K562 (cell line): Measurements from ENCODE around the gene TMEM184B. TPM values are rescaled to one million over a fixed set of nuclear protein-coding genes. Genes with fewer than 3 reads are reported as not detected.

Experiments used
- ATAC-seq: fragments of 200-7000 bp; cut with Tn5 transposase; 3 replicates; pipeline ENCODE4 v1.9.1; 2020; ENCODE audit warnings: moderate library complexity
- BruUV-seq: library from RNA; stranded (reverse); fragments of 400-500 nt; replicated peaks from 2 replicates; lab custom pipeline; 2021; lab: Mats Ljungman, UMichigan
- CTCF ChIA-PET: fragments of 300-600 bp; formaldehyde crosslinking; extraction: SDS; loops from one replicate; lab custom pipeline; 2021; ENCODE audit warnings: low intra/inter-chr PET ratio; lab: Yijun Ruan, JAX
- POLR2A ChIA-PET: fragments of 300-600, 350-650 bp; sonication (Branson Sonifier 250); formaldehyde crosslinking; extraction: SDS; loops from one replicate; lab custom pipeline; 2021; ENCODE audit warnings: antibody characterized with exemption, inconsistent platforms; lab: Yijun Ruan, JAX
- DNase-seq, 4 experiments: peaks; one replicate each; pipeline versions ENCODE4 v3.0.0 to v3.0.0-alpha.2; 2011 to 2018; ENCODE audit warnings: low spot score in 3 of 4, mixed read lengths in 3 of 4; ENCODE audit errors: extremely low read depth in 1 of 4
- FAIRE-seq: peaks from 2 replicates; lab custom pipeline; 2011; peaks lifted over from hg19 to GRCh38; lab: Jason Lieb, UNC
- H2AFZ ChIP-seq: 2 replicates; pipeline ENCODE4 v1.6.0; 2011; ENCODE audit warnings: low read depth, low read length, control low read depth, inconsistent platforms
- H3K27ac ChIP-seq: fragments of 200-600 bp; 3 replicates; pipeline ENCODE4 v1.8.0; 2011; ENCODE audit warnings: low read depth, mild to moderate bottlenecking, control low read depth, inconsistent platforms, low read length, moderate library complexity, mixed read lengths; ENCODE audit errors: extremely low read depth
- H3K27me3 ChIP-seq, 2 experiments: fragments of 300-600 bp in 1 of 2; 2 replicates in 1 of 2; 3 replicates in 1 of 2; pipeline versions ENCODE4 v1.6.0 to v1.8.0; 2011; ENCODE audit warnings: inconsistent platforms in 2 of 2, low read length in 2 of 2, mild to moderate bottlenecking in 1 of 2, mixed read lengths in 1 of 2, moderate library complexity in 1 of 2; ENCODE audit not compliant: control insufficient read depth in 2 of 2, insufficient read depth in 2 of 2
- H3K36me3 ChIP-seq: fragments of 300-600 bp; 3 replicates; pipeline ENCODE4 v1.8.0; 2011; ENCODE audit warnings: mild to moderate bottlenecking, low read length, inconsistent platforms; ENCODE audit not compliant: control insufficient read depth, insufficient read depth
- H3K4me1 ChIP-seq, 2 experiments: fragments of 200-600 bp in 1 of 2; replicated peaks in 1 of 2; 2 replicates in 1 of 2; 3 replicates in 1 of 2; pipeline versions ENCODE4 v1.5.1 to v1.8.0; 2011; ENCODE audit warnings: inconsistent platforms in 2 of 2, low read length in 2 of 2, mild to moderate bottlenecking in 1 of 2, mixed read lengths in 1 of 2, moderate library complexity in 1 of 2; ENCODE audit not compliant: control insufficient read depth in 2 of 2, insufficient read depth in 2 of 2
- H3K4me2 ChIP-seq: 2 replicates; pipeline ENCODE4 v1.6.1; 2011; ENCODE audit warnings: low read length, control low read depth, inconsistent platforms, mixed read lengths; ENCODE audit not compliant: insufficient read depth
- H3K4me3 ChIP-seq: fragments of 200-600 bp; sonication (generic), shearing (Covaris generic); 2 replicates; pipeline ENCODE4 v1.5.1; 2016; ENCODE audit warnings: control low read depth, inconsistent platforms
- H3K79me2 ChIP-seq: fragments of 200-600 bp; 3 replicates; pipeline ENCODE4 v1.8.0; 2011; ENCODE audit warnings: low read length, inconsistent platforms; ENCODE audit not compliant: control insufficient read depth, insufficient read depth
- H3K9ac ChIP-seq, 2 experiments: 2 replicates each; pipeline versions ENCODE4 v1.6.0 to v1.6.1; 2011; ENCODE audit warnings: low read depth in 2 of 2, low read length in 2 of 2, control low read depth in 1 of 2, inconsistent platforms in 1 of 2, mild to moderate bottlenecking in 1 of 2, mixed read lengths in 1 of 2; ENCODE audit not compliant: insufficient read depth in 1 of 2
- H3K9me1 ChIP-seq: one replicate; pipeline ENCODE4 v1.6.0; 2011; ENCODE audit warnings: inconsistent platforms, mild to moderate bottlenecking, low read length, moderate library complexity; ENCODE audit not compliant: control insufficient read depth, insufficient read depth
- H3K9me3 ChIP-seq: replicated peaks from 2 replicates; pipeline ENCODE4 v1.5.1; 2011; ENCODE audit warnings: low read depth, low read length, inconsistent platforms; ENCODE audit not compliant: control insufficient read depth, insufficient read depth
- H4K20me1 ChIP-seq: replicated peaks from 2 replicates; pipeline ENCODE4 v1.6.1; 2011; ENCODE audit warnings: low read length, inconsistent platforms, mixed read lengths; ENCODE audit not compliant: control insufficient read depth, insufficient read depth
- DIDO1 ChIP-seq: fragments of 450-650 bp; IDR thresholded peaks from 2 replicates; pipeline ENCODE4 v1.6.1; 2016; ENCODE audit warnings: low read depth, missing biosample characterization, missing genetic modification characterization
- ELK1 ChIP-seq: sonication (generic); formaldehyde crosslinking; IDR thresholded peaks from 2 replicates; pipeline ENCODE4 v1.8.1; 2022; ENCODE audit warnings: missing genetic modification reagents
- FOXP4 ChIP-seq: sonication (generic); formaldehyde crosslinking; IDR thresholded peaks from 2 replicates; pipeline ENCODE4 v1.8.0; 2022; ENCODE audit warnings: mild to moderate bottlenecking, missing genetic modification reagents, borderline replicate concordance
- HMBOX1 ChIP-seq: sonication (generic); IDR thresholded peaks from 2 replicates; pipeline ENCODE4 v1.6.1; 2016
- HNRNPUL1 ChIP-seq: fragments of 200-400 bp; formaldehyde crosslinking; IDR thresholded peaks from 2 replicates; pipeline ENCODE4 v1.6.1; 2017; ENCODE audit warnings: low read length
- PHB2 ChIP-seq: fragments of 450-650 bp; IDR thresholded peaks from 2 replicates; pipeline ENCODE4 v1.6.1; 2017; ENCODE audit warnings: low read depth
- RAD51 ChIP-seq: fragments of 450-650 bp; IDR thresholded peaks from 2 replicates; pipeline ENCODE4 v1.7.1; 2016; ENCODE audit warnings: low read depth, mild to moderate bottlenecking, borderline replicate concordance
- SNAPC5 ChIP-seq: fragments of 250-450 bp; sonication (Bioruptor Pico); IDR thresholded peaks from 2 replicates; pipeline ENCODE4 v1.8.0; 2021; ENCODE audit warnings: moderate library complexity, mild to moderate bottlenecking, inconsistent platforms
- TOE1 ChIP-seq, 2 experiments: fragments of 450-650 bp in 1 of 2; sonication (generic) in 1 of 2; formaldehyde crosslinking in 1 of 2; IDR thresholded peaks; 2 replicates each; pipeline versions ENCODE4 v1.7.1 to v1.8.0; 2016 to 2022; ENCODE audit warnings: borderline replicate concordance in 2 of 2, mild to moderate bottlenecking in 2 of 2, antibody characterized with exemption in 1 of 2, inconsistent platforms in 1 of 2, low read depth in 1 of 2, missing genetic modification reagents in 1 of 2, moderate library complexity in 1 of 2
- ZNF212 ChIP-seq: fragments of 450-650 bp; formaldehyde crosslinking; IDR thresholded peaks from 2 replicates; pipeline ENCODE4 v1.4.0; 2020; ENCODE audit warnings: mild to moderate bottlenecking
- ZNF639 ChIP-seq, 2 experiments: fragments of 200-800 bp in 1 of 2; sonication (Bioruptor generic) in 1 of 2; sonication (generic) in 1 of 2; formaldehyde crosslinking in 1 of 2; IDR thresholded peaks in 1 of 2; conservative IDR thresholded peaks in 1 of 2; 2 replicates each; pipeline versions ENCODE4 v1.5.0 to v1.6.1; 2016 to 2020; ENCODE audit warnings: missing compliant biosample characterization in 1 of 2, missing genetic modification characterization in 1 of 2, missing genetic modification reagents in 1 of 2
- ZNF696 ChIP-seq: fragments of 250-450 bp; sonication (Bioruptor Pico); conservative IDR thresholded peaks from 2 replicates; pipeline ENCODE4 v1.4.0; 2020; ENCODE audit warnings: mild to moderate bottlenecking, moderate library complexity
- WGBS: fragments of 100-300 bp; shearing (Covaris generic); methylation state at CpG from one replicate; pipeline ENCODE4 v1.1.6; 2016; ENCODE audit warnings: low coverage, mixed read lengths; ENCODE audit not compliant: insufficient coverage; ENCODE audit errors: missing lambda C conversion rate; 5-methylcytosine and 5-hydroxymethylcytosine counted together
- in situ Hi-C: fragments of 300-500 bp; cut with MboI; formaldehyde crosslinking; loops from 4 replicates; pipeline ENCODE4 v1.15.0; 2018; ENCODE audit warnings: inconsistent platforms, mixed read lengths
- intact Hi-C: fragments of 100-400 bp; cut with micrococcal nuclease; formaldehyde crosslinking; loops from 2 replicates; pipeline ENCODE4 v1.14.2; 2022
- polyA plus RNA-seq, 8 experiments: library from polyadenylated mRNA; depleted of rRNA in 4 of 8; stranded (reverse) in 5 of 8; unstranded in 3 of 8; fragments of >200 nt; fragmentation: Nextera tagmentation in 2 of 8; fragmentation: Illumina TruSeq in 1 of 8; extraction: Ambion mirVana in 2 of 8; extraction: Trizol in 1 of 8; gene quantifications; 2 replicates each; pipeline versions ENCODE4 v1.2.1 to v1.2.3, GENCODE V29; 2011 to 2014; ENCODE audit warnings: inconsistent platforms in 1 of 8, missing spikeins in 1 of 8
- total RNA-seq, 7 experiments: library from RNA; depleted of rRNA in 6 of 7; stranded (reverse); fragments of >200 nt in 6 of 7; fragmentation: Illumina TruSeq in 2 of 7; extraction: Trizol in 2 of 7; gene quantifications; 2 replicates each; pipeline versions ENCODE4 v1.2.1 to v1.2.3, GENCODE V29; 2011 to 2021; ENCODE audit warnings: low replicate concordance in 1 of 7
- TF ChIP-seq, protein P1 (sequence below): IDR thresholded peaks from 2 replicates; pipeline ENCODE4 v1.6.1; 2012; ENCODE audit warnings: low read depth, low read length, improper control_type of control experiment, borderline replicate concordance

TMEM184B gene
- total and polyA plus RNA-seq, 9 of the 15 experiments (the other 6 are each of a cell fraction or from before 2014, with no cell fraction given): 0.31 to 25.1 (median 6.2) TPM

GRCh38 chr22:38246046-38246658 lies 26.7 kb downstream of the TMEM184B start:
- Histone ChIP-seq H3K4me1 (peaks cover 1 to 4% of the 10 kb centered on the region in 2 experiments; a peak in 4 of 5 replicates), H3K27ac (no peak overlapping the region), H3K4me2 (no peak overlapping the region), H3K27me3 (no peaks in the 10 kb centered on the region), H4K20me1 (0 out of 2 replicates have a peak, but pooled peaks cover 7% of the 10 kb centered on the region), H3K9me3 (no peaks in the 10 kb centered on the region), H3K36me3 (peaks cover 21% of the 10 kb centered on the region; the same call in 1 of the 3 replicates), H3K9me1 (no peaks in the 10 kb centered on the region), H3K79me2 (no peaks in the 10 kb centered on the region; the same call in 2 of the 3 replicates), H3K9ac (no peak overlapping the region), H2AFZ (no peak overlapping the region), H3K4me3 (no peak overlapping the region)
- FAIRE-seq (no peak), DNase-seq (no peak), ATAC-seq (no peak)
- CTCF ChIA-PET: no interaction called here
- POLR2A ChIA-PET: interaction anchor here (0.7 to 0.8 kb wide), 2 partner anchors 11 to 101 kb away, joined by 3 to 4 read pairs; no protein-coding TSS in a partner anchor
- intact Hi-C loops: no loop called here
- no TSS peak for BruUV-seq
- TF ChIP-seq, protein P1, sequence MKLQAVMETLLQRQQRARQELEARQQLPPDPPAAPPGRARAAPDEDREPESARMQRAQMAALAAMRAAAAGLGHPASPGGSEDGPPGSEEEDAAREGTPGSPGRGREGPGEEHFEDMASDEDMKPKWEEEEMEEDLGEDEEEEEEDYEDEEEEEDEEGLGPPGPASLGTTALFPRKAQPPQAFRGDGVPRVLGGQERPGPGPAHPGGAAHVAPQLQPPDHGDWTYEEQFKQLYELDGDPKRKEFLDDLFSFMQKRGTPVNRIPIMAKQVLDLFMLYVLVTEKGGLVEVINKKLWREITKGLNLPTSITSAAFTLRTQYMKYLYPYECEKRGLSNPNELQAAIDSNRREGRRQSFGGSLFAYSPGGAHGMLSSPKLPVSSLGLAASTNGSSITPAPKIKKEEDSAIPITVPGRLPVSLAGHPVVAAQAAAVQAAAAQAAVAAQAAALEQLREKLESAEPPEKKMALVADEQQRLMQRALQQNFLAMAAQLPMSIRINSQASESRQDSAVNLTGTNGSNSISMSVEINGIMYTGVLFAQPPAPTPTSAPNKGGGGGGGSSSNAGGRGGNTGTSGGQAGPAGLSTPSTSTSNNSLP: no peak
- TF ChIP-seq DIDO1 (tag): no peak
- no peak for TF ChIP-seq ELK1 (CRISPR knock-in tag)
- TF ChIP-seq SNAPC5 (CRISPR knock-in tag): no peak
- TF ChIP-seq FOXP4 (CRISPR knock-in tag): no peak
- no peak for TF ChIP-seq HNRNPUL1
- TF ChIP-seq HMBOX1: no peak
- TF ChIP-seq TOE1 (IDR thresholded peaks at IDR 0.05; ENCODE audit: borderline replicate concordance): no peak
- TF ChIP-seq TOE1 (CRISPR knock-in tag; IDR thresholded peaks at IDR 0.05; ENCODE audit: borderline replicate concordance, low read depth): no peak
- TF ChIP-seq ZNF696 (CRISPR knock-in tag): no peak
- TF ChIP-seq ZNF639 (CRISPR knock-in tag; conservative IDR thresholded peaks at IDR 0.05 in 1 of 2, IDR thresholded peaks at IDR 0.05 in 1 of 2): no peak
- TF ChIP-seq RAD51: no peak
- no peak for TF ChIP-seq ZNF212 (CRISPR knock-in tag)
- TF ChIP-seq PHB2: no peak
- WGBS: 86% methylated on average over 16 of the region's 19 CpGs
- in situ Hi-C loops: no loop called here
